H9 (cell line): ENCODE measurements around the gene C13orf42. TPM values are rescaled to one million over a fixed set of nuclear protein-coding genes. Genes with fewer than 3 reads are reported as not detected.

ENCODE experiments used
- DNase-seq: peaks from one replicate; pipeline ENCODE4 v3.0.0-alpha.2; 2017
- H2AFZ ChIP-seq: one replicate; pipeline ENCODE4 v1.6.1; 2013; ENCODE audit warnings: mild to moderate bottlenecking, low read length, control low read depth, moderate library complexity
- H2AK5ac ChIP-seq: 2 replicates; pipeline ENCODE4 v1.6.1; 2013; ENCODE audit warnings: low read length, control low read depth, mixed read lengths; ENCODE audit not compliant: insufficient read length
- H2BK120ac ChIP-seq: one replicate; pipeline ENCODE4 v1.6.1; 2013; ENCODE audit warnings: low read depth, mild to moderate bottlenecking, low read length, control low read depth, inconsistent platforms; ENCODE audit not compliant: poor library complexity, severe bottlenecking
- H2BK12ac ChIP-seq: 2 replicates; pipeline ENCODE4 v1.6.1; 2013; ENCODE audit warnings: low read length, control low read depth, mixed read lengths, low read depth; ENCODE audit not compliant: insufficient read length
- H2BK15ac ChIP-seq: 2 replicates; pipeline ENCODE4 v1.6.1; 2013; ENCODE audit warnings: low read depth, low read length, control low read depth
- H2BK20ac ChIP-seq: one replicate; pipeline ENCODE4 v1.6.1; 2013; ENCODE audit warnings: low read depth, mild to moderate bottlenecking, low read length, control low read depth, inconsistent platforms; ENCODE audit not compliant: poor library complexity, severe bottlenecking
- H2BK5ac ChIP-seq: 2 replicates; pipeline ENCODE4 v1.6.1; 2013; ENCODE audit warnings: low read length, control low read depth, mixed read lengths; ENCODE audit not compliant: insufficient read length
- H3K14ac ChIP-seq: 2 replicates; pipeline ENCODE4 v1.6.1; 2013; ENCODE audit warnings: low read length, control low read depth; ENCODE audit not compliant: insufficient read depth
- H3K18ac ChIP-seq: 2 replicates; pipeline ENCODE4 v1.6.1; 2013; ENCODE audit warnings: low read depth, mild to moderate bottlenecking, mixed read lengths, low read length, control low read depth; ENCODE audit not compliant: insufficient read length
- H3K23ac ChIP-seq: 2 replicates; pipeline ENCODE4 v1.6.1; 2013; ENCODE audit warnings: low read length, control low read depth, mixed read lengths, low read depth; ENCODE audit not compliant: insufficient read length
- H3K23me2 ChIP-seq: 2 replicates; pipeline ENCODE4 v1.6.1; 2013; ENCODE audit warnings: low read depth, mild to moderate bottlenecking, mixed read lengths, low read length, control low read depth; ENCODE audit not compliant: insufficient read length, poor library complexity, severe bottlenecking
- H3K27ac ChIP-seq: 2 replicates; pipeline ENCODE4 v1.5.1; 2013; ENCODE audit warnings: low read length, control low read depth, mixed read lengths, low read depth; ENCODE audit not compliant: insufficient read length
- H3K27me3 ChIP-seq: 2 replicates; pipeline ENCODE4 v1.6.1; 2013; ENCODE audit warnings: low read length, control low read depth, inconsistent platforms; ENCODE audit not compliant: insufficient read depth
- H3K4ac ChIP-seq: 2 replicates; pipeline ENCODE4 v1.6.1; 2013; ENCODE audit warnings: low read depth, mild to moderate bottlenecking, control low read depth, inconsistent platforms, low read length, moderate library complexity
- H3K4me1 ChIP-seq: 2 replicates; pipeline ENCODE4 v1.6.1; 2013; ENCODE audit warnings: low read length, control low read depth, inconsistent platforms; ENCODE audit not compliant: insufficient read depth
- H3K4me2 ChIP-seq: 2 replicates; pipeline ENCODE4 v1.6.1; 2013; ENCODE audit warnings: low read length, control low read depth, mixed read lengths; ENCODE audit not compliant: insufficient read length, insufficient read depth
- H3K56ac ChIP-seq: 2 replicates; pipeline ENCODE4 v1.6.1; 2013; ENCODE audit warnings: low read depth, mild to moderate bottlenecking, mixed read lengths, low read length, control low read depth; ENCODE audit not compliant: insufficient read length
- H3K79me1 ChIP-seq: 2 replicates; pipeline ENCODE4 v1.6.1; 2013; ENCODE audit warnings: low read depth, mild to moderate bottlenecking, moderate library complexity, low read length, control low read depth, inconsistent platforms; ENCODE audit not compliant: insufficient read depth, poor library complexity, severe bottlenecking
- H3K79me2 ChIP-seq: 2 replicates; pipeline ENCODE4 v1.6.1; 2013; ENCODE audit warnings: low read length, control low read depth, inconsistent platforms; ENCODE audit not compliant: insufficient read depth
- H3K9ac ChIP-seq: 2 replicates; pipeline ENCODE4 v1.6.1; 2013; ENCODE audit warnings: low read length, control low read depth, mixed read lengths; ENCODE audit not compliant: insufficient read length; ENCODE audit errors: extremely low read depth
- H3K9me3 ChIP-seq: one replicate; pipeline ENCODE4 v1.6.1; 2013; ENCODE audit warnings: low read depth, low read length, inconsistent platforms; ENCODE audit not compliant: control insufficient read depth
- H3T11ph ChIP-seq: one replicate; pipeline ENCODE4 v1.6.1; 2013; ENCODE audit warnings: mild to moderate bottlenecking, low read length, control low read depth, inconsistent platforms
- H4K20me1 ChIP-seq: one replicate; pipeline ENCODE4 v1.6.1; 2013; ENCODE audit not compliant: control insufficient read depth, insufficient read length, insufficient read depth
- H4K5ac ChIP-seq: 2 replicates; pipeline ENCODE4 v1.6.1; 2013; ENCODE audit warnings: low read depth, mild to moderate bottlenecking, mixed read lengths, low read length, control low read depth; ENCODE audit not compliant: insufficient read length
- H4K8ac ChIP-seq: replicated peaks from 2 replicates; pipeline ENCODE4 v1.6.1; 2013; ENCODE audit warnings: low read length, control low read depth, mixed read lengths, low read depth; ENCODE audit not compliant: insufficient read length
- H4K91ac ChIP-seq: 2 replicates; pipeline ENCODE4 v1.6.1; 2013; ENCODE audit warnings: low read depth, mild to moderate bottlenecking, moderate library complexity, mixed read lengths, low read length, control low read depth; ENCODE audit not compliant: insufficient read length
- H3K27ac Mint-ChIP-seq, 3 experiments: 2 replicates in 2 of 3; 3 replicates in 1 of 3; pipeline ENCODE4 v1.8.0; 2020 to 2021; ENCODE audit warnings: mixed read lengths in 3 of 3, mild to moderate bottlenecking in 1 of 3, moderate library complexity in 1 of 3
- H3K27me3 Mint-ChIP-seq: 2 replicates; pipeline ENCODE4 v1.8.0; 2021; ENCODE audit warnings: low read depth, mild to moderate bottlenecking, moderate library complexity, mixed read lengths
- H3K36me3 Mint-ChIP-seq, 3 experiments: 2 replicates in 2 of 3; 3 replicates in 1 of 3; pipeline ENCODE4 v1.8.0; 2020 to 2021; ENCODE audit warnings: low read depth in 3 of 3, mixed read lengths in 3 of 3; ENCODE audit not compliant: insufficient read depth in 1 of 3
- H3K4me1 Mint-ChIP-seq, 2 experiments: 2 replicates each; pipeline ENCODE4 v1.8.0; 2020; ENCODE audit warnings: mixed read lengths in 2 of 2
- H3K4me3 Mint-ChIP-seq, 2 experiments: 2 replicates in 1 of 2; 3 replicates in 1 of 2; pipeline ENCODE4 v1.8.0; 2020 to 2021; ENCODE audit warnings: mild to moderate bottlenecking in 2 of 2, mixed read lengths in 2 of 2, moderate library complexity in 1 of 2
- H3K9me3 Mint-ChIP-seq, 2 experiments: 2 replicates in 1 of 2; 3 replicates in 1 of 2; pipeline ENCODE4 v1.8.0; 2020; ENCODE audit warnings: mild to moderate bottlenecking in 2 of 2, mixed read lengths in 2 of 2, moderate library complexity in 1 of 2
- WGBS: extraction: QIAGEN DNeasy Blood & Tissue Kit; methylation state at CpG from one replicate; pipeline ENCODE4 v1.1.7; 2013; ENCODE audit warnings: missing lambda C conversion rate, low lambda C conversion rate, mixed read lengths; ENCODE audit not compliant: insufficient read length; ENCODE audit errors: extremely low coverage; 5-methylcytosine and 5-hydroxymethylcytosine counted together
- total RNA-seq: library from RNA; stranded (reverse); gene quantifications from 2 replicates; pipeline ENCODE4 v1.2.1, GENCODE V29; 2021
- TF ChIP-seq, protein P1 (sequence below): fragments of 200-600 bp; sonication (generic); conservative IDR thresholded peaks from 3 replicates; pipeline ENCODE4 v1.8.0; 2021; ENCODE audit warnings: antibody characterized with exemption, mild to moderate bottlenecking

The C13orf42 gene
- total RNA-seq, 1 experiment from 2014 or later: 16.5 TPM

DNA sequence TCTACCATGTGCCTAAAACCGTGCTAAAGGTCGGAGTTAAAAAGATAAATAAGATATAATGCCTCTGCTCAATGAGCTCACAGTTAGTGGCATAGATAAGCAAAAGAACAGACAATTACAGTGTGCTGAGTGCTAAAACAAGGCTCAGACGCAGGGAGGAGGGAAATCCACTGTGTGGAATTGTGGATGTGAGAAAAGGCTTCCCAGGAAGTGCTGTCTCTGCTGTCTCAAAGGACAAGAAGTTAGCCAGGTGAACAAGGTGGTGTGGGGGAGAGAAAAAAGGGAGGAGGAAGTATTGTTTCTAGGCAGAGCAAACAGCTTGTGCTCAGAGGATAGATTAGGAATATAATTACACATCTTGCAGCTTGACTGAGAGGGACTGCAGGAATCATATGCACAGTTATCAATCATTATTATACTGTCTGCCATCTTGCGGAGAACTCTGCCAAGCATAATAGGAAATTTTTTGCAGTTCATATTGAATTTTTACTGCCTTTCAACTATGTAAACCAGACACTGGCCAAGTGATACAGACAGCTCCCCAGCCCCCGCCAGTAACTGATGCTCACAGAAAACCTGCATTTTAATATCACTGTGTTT, 9.3 kb downstream of the C13orf42 start:
- WGBS: no CpG with 5 or more reads among the region's 5 CpGs
- no peak overlapping the region for H2AK5ac ChIP-seq
- no peak overlapping the region for H3K27ac Mint-ChIP-seq

More for the DNA sequence above, 9.3 kb downstream of the C13orf42 start:
- Histone ChIP-seq H3K27me3 (no peaks in the 10 kb centered on the region), H2BK120ac (no peak overlapping the region), H2BK20ac (no peak overlapping the region), H4K91ac (no peak overlapping the region), H3K9ac (no peak overlapping the region), H3K14ac (no peak overlapping the region), H3K9me3 (no peaks in the 10 kb centered on the region), H3K79me1 (no peaks in the 10 kb centered on the region), H3K23me2 (no peaks in the 10 kb centered on the region), H2AFZ (no peak overlapping the region), H3K4me1 (peaks cover 10% of the 10 kb centered on the region; the same call in 1 of the 2 replicates), H3K23ac (no peak overlapping the region), H2BK12ac (no peak overlapping the region), H4K5ac (no peak overlapping the region), H3K4ac (no peak overlapping the region), H3K27ac (no peak overlapping the region), H4K20me1 (no peaks in the 10 kb centered on the region), H2BK5ac (no peak overlapping the region), H3K79me2 (no peaks in the 10 kb centered on the region), H2BK15ac (no peak overlapping the region), H3K56ac (no peak overlapping the region), H3T11ph (no peak overlapping the region), H3K4me2 (no peak overlapping the region), H4K8ac (no peak overlapping the region), H3K18ac (no peak overlapping the region)
- DNase-seq: no peak
- no peaks in the 10 kb centered on the region for H3K27me3 Mint-ChIP-seq
- peaks cover 1 to 8% (median 4%) of the 10 kb centered on the region in 3 experiments; a peak in 3 of 7 replicates for H3K36me3 Mint-ChIP-seq
- no peaks in the 10 kb centered on the region for H3K9me3 Mint-ChIP-seq
- peaks cover 28 to 31% of the 10 kb centered on the region in 2 experiments for H3K4me1 Mint-ChIP-seq
- TF ChIP-seq, protein P1, sequence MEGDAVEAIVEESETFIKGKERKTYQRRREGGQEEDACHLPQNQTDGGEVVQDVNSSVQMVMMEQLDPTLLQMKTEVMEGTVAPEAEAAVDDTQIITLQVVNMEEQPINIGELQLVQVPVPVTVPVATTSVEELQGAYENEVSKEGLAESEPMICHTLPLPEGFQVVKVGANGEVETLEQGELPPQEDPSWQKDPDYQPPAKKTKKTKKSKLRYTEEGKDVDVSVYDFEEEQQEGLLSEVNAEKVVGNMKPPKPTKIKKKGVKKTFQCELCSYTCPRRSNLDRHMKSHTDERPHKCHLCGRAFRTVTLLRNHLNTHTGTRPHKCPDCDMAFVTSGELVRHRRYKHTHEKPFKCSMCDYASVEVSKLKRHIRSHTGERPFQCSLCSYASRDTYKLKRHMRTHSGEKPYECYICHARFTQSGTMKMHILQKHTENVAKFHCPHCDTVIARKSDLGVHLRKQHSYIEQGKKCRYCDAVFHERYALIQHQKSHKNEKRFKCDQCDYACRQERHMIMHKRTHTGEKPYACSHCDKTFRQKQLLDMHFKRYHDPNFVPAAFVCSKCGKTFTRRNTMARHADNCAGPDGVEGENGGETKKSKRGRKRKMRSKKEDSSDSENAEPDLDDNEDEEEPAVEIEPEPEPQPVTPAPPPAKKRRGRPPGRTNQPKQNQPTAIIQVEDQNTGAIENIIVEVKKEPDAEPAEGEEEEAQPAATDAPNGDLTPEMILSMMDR: no peak
- no peak overlapping the region for H3K4me3 Mint-ChIP-seq
